ENCODE results near the gene PCSK5.

GRCh38 chr9:76349865-76350264, 459.4 kb downstream of the PCSK5 start:
- no peak for TF ChIP-seq CTCF (IDR thresholded peaks at IDR 0.05)
- no peak for TF ChIP-seq EZH2 (IDR thresholded peaks at IDR 0.05; ENCODE audit: borderline replicate concordance, insufficient read depth, low read depth, low read length, poor library complexity, severe bottlenecking)
